OCI-LY1 (cell line): ENCODE data around the gene USP36.

Experiments
- H2AFZ ChIP-seq: fragments of 200-600 bp; sonication (generic), shearing (Covaris generic); 2 replicates; pipeline ENCODE4 v1.6.0; 2014; ENCODE audit warnings: antibody characterized with exemption, mild to moderate bottlenecking, low read length
- H3F3A ChIP-seq: fragments of 200-600 bp; sonication (generic), shearing (Covaris generic); 2 replicates; pipeline ENCODE4 v1.6.0; 2014; ENCODE audit warnings: mild to moderate bottlenecking, antibody characterized with exemption, low read length, moderate library complexity; ENCODE audit not compliant: insufficient read depth
- H3K27ac ChIP-seq: fragments of 200-600 bp; sonication (generic); 2 replicates; pipeline ENCODE4 v1.5.1; 2014; ENCODE audit warnings: low read length, mixed run types, mild to moderate bottlenecking, low read depth; ENCODE audit not compliant: poor library complexity, severe bottlenecking
- H3K27me3 ChIP-seq: fragments of 200-600 bp; sonication (generic); 2 replicates; pipeline ENCODE4 v1.6.0; 2014; ENCODE audit warnings: antibody characterized with exemption, mild to moderate bottlenecking, low read length, moderate library complexity; ENCODE audit not compliant: insufficient read depth
- H3K36me3 ChIP-seq: fragments of 200-600 bp; sonication (generic); 2 replicates; pipeline ENCODE4 v1.6.1; 2014; ENCODE audit warnings: mild to moderate bottlenecking, antibody characterized with exemption, low read length, moderate library complexity, mixed read lengths; ENCODE audit not compliant: insufficient read depth
- H3K4me1 ChIP-seq: fragments of 200-600 bp; sonication (generic); 2 replicates; pipeline ENCODE4 v1.5.1; 2014; ENCODE audit warnings: mild to moderate bottlenecking, low read length, moderate library complexity; ENCODE audit not compliant: insufficient read depth, severe bottlenecking
- H3K4me2 ChIP-seq: fragments of 200-600 bp; sonication (generic), shearing (Covaris generic); 2 replicates; pipeline ENCODE4 v1.6.1; 2014; ENCODE audit warnings: low read length
- H3K4me3 ChIP-seq: fragments of 200-600 bp; sonication (generic); 2 replicates; pipeline ENCODE4 v1.5.1; 2014; ENCODE audit warnings: low read length, low read depth, mild to moderate bottlenecking, mixed read lengths; ENCODE audit not compliant: poor library complexity, severe bottlenecking
- H3K79me2 ChIP-seq: fragments of 200-600 bp; shearing (Covaris generic); 2 replicates; pipeline ENCODE4 v1.6.1; 2016; ENCODE audit warnings: mixed run types, low read length, mixed read lengths; ENCODE audit not compliant: insufficient read depth
- H3K9ac ChIP-seq: fragments of 200-600 bp; sonication (generic), shearing (Covaris generic); 2 replicates; pipeline ENCODE4 v1.6.1; 2014; ENCODE audit warnings: mild to moderate bottlenecking, low read length, mixed read lengths
- H3K9me2 ChIP-seq: fragments of 200-600 bp; sonication (generic), shearing (Covaris generic); 2 replicates; pipeline ENCODE4 v1.6.1; 2014; ENCODE audit warnings: low read depth, mild to moderate bottlenecking, low read length, mixed read lengths
- H3K9me3 ChIP-seq: fragments of 200-600 bp; shearing (Covaris generic); 2 replicates; pipeline ENCODE4 v1.6.1; 2014; ENCODE audit warnings: low read length, mixed read lengths
- H4K20me1 ChIP-seq: fragments of 200-600 bp; sonication (generic), shearing (Covaris generic); 2 replicates; pipeline ENCODE4 v1.6.0; 2016; ENCODE audit warnings: mild to moderate bottlenecking, low read length; ENCODE audit not compliant: insufficient read depth
- CTCF ChIP-seq: fragments of 200-600 bp; sonication (generic), shearing (Covaris generic); IDR thresholded peaks from 2 replicates; pipeline ENCODE4 v1.5.1; 2017; ENCODE audit warnings: mild to moderate bottlenecking, antibody characterized with exemption, low read length, moderate library complexity, mixed read lengths
- EZH2 ChIP-seq: fragments of 200-600 bp; sonication (generic), shearing (Covaris generic); IDR thresholded peaks from 2 replicates; pipeline ENCODE4 v1.8.0; 2017; ENCODE audit warnings: borderline replicate concordance, mixed run types, mild to moderate bottlenecking, antibody characterized with exemption, low read length, moderate library complexity, mixed read lengths

Gene USP36

GRCh38 chr17:78759969-78760352, 80.7 kb downstream of the USP36 start:
- TF ChIP-seq EZH2 (no peak), CTCF (no peak)
- no peaks in the 10 kb centered on the region for H4K20me1 ChIP-seq
- H3K36me3 ChIP-seq = no peaks in the 10 kb centered on the region
- H3K27ac ChIP-seq = no peak overlapping the region
- no peaks in the 10 kb centered on the region for H3F3A ChIP-seq
- H3K9me2 ChIP-seq = no peaks in the 10 kb centered on the region
- no peaks in the 10 kb centered on the region for H3K9me3 ChIP-seq
- no peak overlapping the region for H3K4me3 ChIP-seq
- peaks cover 15% of the 10 kb centered on the region for H3K4me1 ChIP-seq
- peaks cover 7% of the 10 kb centered on the region; the same call in 1 of the 2 replicates for H3K27me3 ChIP-seq
- peak overlapping the region; percentile 39; the same call in 1 of the 2 replicates for H3K4me2 ChIP-seq
- H3K9ac ChIP-seq = no peak overlapping the region
- no peaks in the 10 kb centered on the region for H3K79me2 ChIP-seq
- no peak overlapping the region for H2AFZ ChIP-seq

GRCh38 chr17:78759203-78759968, 81.2 kb downstream of the USP36 start:
- H4K20me1 ChIP-seq = no peaks in the 10 kb centered on the region
- H2AFZ ChIP-seq = no peak overlapping the region
- H3F3A ChIP-seq = no peaks in the 10 kb centered on the region
- no peak overlapping the region for H3K4me3 ChIP-seq
- H3K9me3 ChIP-seq = no peaks in the 10 kb centered on the region
- H3K36me3 ChIP-seq = no peaks in the 10 kb centered on the region
- no peak for TF ChIP-seq EZH2
- no peak for TF ChIP-seq CTCF
- peak overlapping the region; percentile 39; the same call in 1 of the 2 replicates for H3K4me2 ChIP-seq
- no peak overlapping the region for H3K9ac ChIP-seq
- peaks cover 6% of the 10 kb centered on the region; the same call in 1 of the 2 replicates for H3K27me3 ChIP-seq
- H3K9me2 ChIP-seq = no peaks in the 10 kb centered on the region
- H3K27ac ChIP-seq = no peak overlapping the region
- H3K4me1 ChIP-seq = peaks cover 15% of the 10 kb centered on the region
- H3K79me2 ChIP-seq = no peaks in the 10 kb centered on the region

- no peaks in the 10 kb centered on the region for H3K9me2 ChIP-seq
- no peaks in the 10 kb centered on the region for H3K79me2 ChIP-seq
These were observed 87.0 kb downstream of the USP36 start for GRCh38 chr17:78753316-78754250.

More at GRCh38 chr17:78753316-78754250, 87.0 kb downstream of the USP36 start:
- H3K9me3 ChIP-seq = no peaks in the 10 kb centered on the region
- H2AFZ ChIP-seq = no peak overlapping the region
- H3K4me3 ChIP-seq = no peak overlapping the region
- H3K9ac ChIP-seq = no peak overlapping the region
- H3K27ac ChIP-seq = no peak overlapping the region
- H3K27me3 ChIP-seq = peaks cover 2% of the 10 kb centered on the region; the same call in 1 of the 2 replicates
- no peaks in the 10 kb centered on the region for H4K20me1 ChIP-seq
- no peaks in the 10 kb centered on the region for H3K36me3 ChIP-seq
- TF ChIP-seq CTCF (no peak), EZH2 (no peak)
- no peaks in the 10 kb centered on the region for H3F3A ChIP-seq
- no peak overlapping the region for H3K4me2 ChIP-seq
- peaks cover 3% of the 10 kb centered on the region for H3K4me1 ChIP-seq
